Kidney (tissue), 14 donors: ENCODE data around the gene SPAG6. TPM values are rescaled to one million over a fixed set of nuclear protein-coding genes. Genes with fewer than 3 reads are reported as not detected.

Source experiments
- DNase-seq, 5 donors: peaks; one replicate each; pipeline ENCODE4 v3.0.0-alpha.2; 2013 to 2020
- FAIRE-seq: peaks from 2 replicates; lab custom pipeline; 2012; peaks lifted over from hg19 to GRCh38; lab: Jason Lieb, UNC
- H3K27ac ChIP-seq, 2 donors: one replicate each; pipeline ENCODE4 v1.7.0; 2013; ENCODE audit warnings: low read depth in 2 of 2, low read length in 2 of 2, inconsistent platforms in 1 of 2
- H3K27me3 ChIP-seq: one replicate; pipeline ENCODE4 v1.7.1; 2013; ENCODE audit warnings: low read length, inconsistent platforms; ENCODE audit not compliant: control insufficient read depth, insufficient read depth
- H3K36me3 ChIP-seq, 3 donors: one replicate each; pipeline versions ENCODE4 v1.7.0 to v1.7.1; 2013; ENCODE audit warnings: low read length in 3 of 3, control low read depth in 1 of 3, inconsistent platforms in 1 of 3; ENCODE audit not compliant: insufficient read depth in 3 of 3, control insufficient read depth in 2 of 3
- H3K4me1 ChIP-seq, 3 donors: one replicate each; pipeline versions ENCODE4 v1.7.0 to v1.7.1; 2013; ENCODE audit warnings: low read length in 3 of 3, inconsistent platforms in 1 of 3, low read depth in 1 of 3; ENCODE audit not compliant: control insufficient read depth in 2 of 3, insufficient read depth in 2 of 3
- H3K4me3 ChIP-seq, 3 donors: one replicate each; pipeline versions ENCODE4 v1.7.0 to v1.8.1; 2013; ENCODE audit warnings: low read length in 3 of 3, control low read depth in 1 of 3, inconsistent platforms in 1 of 3
- H3K9ac ChIP-seq, 3 donors: one replicate each; pipeline versions ENCODE4 v1.7.0 to v1.7.1; 2013; ENCODE audit warnings: low read length in 3 of 3, control low read depth in 1 of 3, inconsistent platforms in 1 of 3
- H3K9me3 ChIP-seq, 3 donors: one replicate each; pipeline versions ENCODE4 v1.7.0 to v1.7.1; 2013; ENCODE audit warnings: low read length in 3 of 3, control low read depth in 1 of 3, inconsistent platforms in 1 of 3; ENCODE audit not compliant: control insufficient read depth in 2 of 3, insufficient read depth in 1 of 3
- intact Hi-C: fragments of 100-400 bp; cut with DNase I; formaldehyde crosslinking; loops from one replicate; pipeline ENCODE4 v1.11.1; 2022
- polyA plus RNA-seq: library from polyadenylated mRNA; stranded (reverse); fragments of 350-450 nt; fragmentation: Illumina TruSeq; extraction: RNeasy Lipid Tissue Mini Kit (QIAGEN cat#74804); gene quantifications from one replicate; pipeline ENCODE4 v1.2.3, GENCODE V29; 2014; ENCODE audit warnings: low read depth, low replicate concordance; ENCODE audit not compliant: insufficient read depth
- total RNA-seq: library from RNA; stranded (reverse); fragmentation: NEBNext Ultra II Directional; extraction: Animal tissue kit (Norgen Biotek cat#: 25700); gene quantifications from one replicate; pipeline ENCODE4 v1.2.1, GENCODE V29; 2021
- TF ChIP-seq, protein P1 (sequence below): IDR thresholded peaks from 3 replicates; pipeline ENCODE4 v1.5.1; 2012; ENCODE audit warnings: mild to moderate bottlenecking, moderate library complexity, borderline replicate concordance; ENCODE audit not compliant: insufficient read depth; ENCODE audit errors: extremely low read depth
- donor health status: control.
- donor health status: control.
- donor health status: control.
- donor health status: control.
- donor health status: control.
- donor health status: DM: yes; HTN: yes; CAD: no.
- donor health status: Normal renal cell carcinoma (clear cell type).

The SPAG6 gene
- total and polyA plus RNA-seq, 2 donors from 2014 or later: 0.30 to 8.4 TPM

DNA sequence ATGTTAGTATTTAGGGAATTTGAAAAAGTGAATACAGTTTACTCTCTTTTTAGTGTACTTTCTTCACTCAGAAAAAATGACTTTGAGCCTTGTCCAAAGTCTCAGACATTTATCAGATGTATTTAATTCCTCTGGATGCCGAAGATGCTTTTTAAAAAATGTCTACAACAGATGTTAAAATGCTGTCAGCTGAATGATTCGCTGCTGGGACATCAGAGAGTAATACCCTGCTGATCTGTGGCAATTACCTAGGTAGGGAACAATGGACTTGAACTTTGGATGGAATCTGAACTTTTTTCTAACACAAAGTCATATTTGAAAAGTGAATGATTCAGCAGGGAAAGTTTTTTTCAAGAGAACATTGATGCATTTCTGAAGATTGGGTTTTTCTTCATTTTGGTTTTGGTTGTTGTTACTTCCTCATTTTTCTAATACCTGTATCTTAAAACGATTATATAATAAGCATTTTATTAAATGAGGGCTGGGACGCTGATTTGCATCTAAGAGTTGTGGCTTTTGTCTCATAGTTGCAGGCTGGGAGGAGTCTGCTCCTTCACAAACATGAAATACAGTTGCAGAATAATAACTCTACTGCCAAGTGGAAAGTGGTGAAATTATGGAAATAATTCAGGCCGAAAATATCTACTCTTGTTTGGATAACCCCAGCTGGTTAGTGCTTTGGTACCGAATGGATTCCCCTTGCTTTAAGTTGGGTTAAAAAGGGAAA lies 98.0 kb downstream of the SPAG6 start:
- TF ChIP-seq, protein P1, sequence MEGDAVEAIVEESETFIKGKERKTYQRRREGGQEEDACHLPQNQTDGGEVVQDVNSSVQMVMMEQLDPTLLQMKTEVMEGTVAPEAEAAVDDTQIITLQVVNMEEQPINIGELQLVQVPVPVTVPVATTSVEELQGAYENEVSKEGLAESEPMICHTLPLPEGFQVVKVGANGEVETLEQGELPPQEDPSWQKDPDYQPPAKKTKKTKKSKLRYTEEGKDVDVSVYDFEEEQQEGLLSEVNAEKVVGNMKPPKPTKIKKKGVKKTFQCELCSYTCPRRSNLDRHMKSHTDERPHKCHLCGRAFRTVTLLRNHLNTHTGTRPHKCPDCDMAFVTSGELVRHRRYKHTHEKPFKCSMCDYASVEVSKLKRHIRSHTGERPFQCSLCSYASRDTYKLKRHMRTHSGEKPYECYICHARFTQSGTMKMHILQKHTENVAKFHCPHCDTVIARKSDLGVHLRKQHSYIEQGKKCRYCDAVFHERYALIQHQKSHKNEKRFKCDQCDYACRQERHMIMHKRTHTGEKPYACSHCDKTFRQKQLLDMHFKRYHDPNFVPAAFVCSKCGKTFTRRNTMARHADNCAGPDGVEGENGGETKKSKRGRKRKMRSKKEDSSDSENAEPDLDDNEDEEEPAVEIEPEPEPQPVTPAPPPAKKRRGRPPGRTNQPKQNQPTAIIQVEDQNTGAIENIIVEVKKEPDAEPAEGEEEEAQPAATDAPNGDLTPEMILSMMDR: no peak
- no peak for DNase-seq
- intact Hi-C loops: no loop called here
- FAIRE-seq: no peak
- H3K4me1 ChIP-seq: peaks cover 0 to 2% (median 0%) of the 10 kb centered on the region in 3 donors
- no peaks in the 10 kb centered on the region for H3K36me3 ChIP-seq
- H3K4me3 ChIP-seq: no peak overlapping the region
- no peak overlapping the region for H3K27ac ChIP-seq
- H3K27me3 ChIP-seq: no peaks in the 10 kb centered on the region
- H3K9me3 ChIP-seq: peaks cover 0 to 4% (median 0%) of the 10 kb centered on the region in 3 donors
- H3K9ac ChIP-seq: no peak overlapping the region

DNA sequence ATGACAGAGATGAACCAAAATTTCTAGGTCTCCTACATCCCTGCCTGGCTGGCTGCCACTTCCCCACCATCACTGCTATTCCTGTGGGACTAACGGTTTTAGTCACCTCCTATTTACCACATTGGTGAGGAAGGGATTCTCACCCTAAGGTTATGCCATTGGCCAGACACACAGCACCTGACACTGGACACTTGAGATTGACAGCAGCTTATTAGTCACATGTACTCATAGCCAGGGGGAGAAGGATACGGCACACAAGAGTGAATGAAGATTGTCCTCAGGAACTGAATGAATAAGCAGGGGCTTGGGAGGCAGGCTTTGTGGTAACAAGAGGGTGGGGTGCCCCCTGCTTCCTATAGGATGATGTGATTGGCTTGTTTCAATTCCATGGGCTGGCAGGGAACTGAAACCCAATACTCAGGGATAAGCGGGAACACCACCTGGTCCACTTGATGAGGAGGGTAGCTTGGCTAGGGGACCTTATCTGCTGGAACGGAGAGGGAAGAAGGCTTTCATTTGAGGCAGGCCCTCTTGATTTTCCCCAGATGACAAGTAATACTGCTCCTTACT lies 99.0 kb downstream of the SPAG6 start:
- TF ChIP-seq, protein P1: no peak
- FAIRE-seq (no peak), DNase-seq (no peak)
- Histone ChIP-seq H3K4me3 (no peak overlapping the region), H3K36me3 (no peaks in the 10 kb centered on the region), H3K27me3 (no peaks in the 10 kb centered on the region), H3K9ac (no peak overlapping the region), H3K4me1 (no peaks in the 10 kb centered on the region), H3K27ac (no peak overlapping the region), H3K9me3 (no peaks in the 10 kb centered on the region)
- intact Hi-C loops: no loop called here

DNA sequence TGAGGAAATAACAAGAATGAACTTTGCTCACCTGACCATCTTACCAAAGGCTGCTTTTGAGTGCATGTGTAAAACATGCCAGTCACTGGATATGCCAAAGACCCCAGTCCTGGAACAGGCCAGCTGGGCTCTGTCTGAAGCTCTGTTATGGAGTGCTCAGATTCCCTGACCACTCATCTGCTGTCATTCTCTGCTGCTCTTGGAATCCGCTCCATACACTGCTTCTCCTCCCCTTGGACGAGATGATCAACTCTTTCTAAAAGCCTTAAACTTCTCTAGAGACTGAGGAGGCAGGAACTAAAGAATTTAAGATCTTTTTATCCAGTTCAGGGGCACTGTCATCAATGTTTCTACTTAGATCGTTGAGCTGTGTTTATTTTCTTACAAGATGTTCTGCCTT lies 100.2 kb downstream of the SPAG6 start:
- FAIRE-seq (no peak), DNase-seq (peak in 3 of 5 donors; percentile 27 to 45 (median 43))
- TF ChIP-seq, protein P1: no peak
- Histone ChIP-seq H3K4me3 (no peak overlapping the region), H3K4me1 (no peaks in the 10 kb centered on the region), H3K9ac (no peak overlapping the region), H3K36me3 (no peaks in the 10 kb centered on the region), H3K27ac (no peak overlapping the region), H3K27me3 (no peaks in the 10 kb centered on the region), H3K9me3 (no peaks in the 10 kb centered on the region)
- intact Hi-C loops: no loop called here
